ENCODE measurements around the gene PXK. TPM values are rescaled to one million over a fixed set of nuclear protein-coding genes. Genes with fewer than 3 reads are reported as not detected.

PXK gene
- total RNA-seq, 1 donor: 57.9 TPM

GRCh38 chr3:58474348-58474911 is 141.7 kb downstream of the PXK start:
- no peak for DNase-seq (ENCODE audit: low read depth)
- no peak overlapping the region for H3K4me3 ChIP-seq (ENCODE audit: low read depth, low read length)
- no peak for TF ChIP-seq CTCF (IDR thresholded peaks at IDR 0.05; ENCODE audit: insufficient read depth, low read depth, low read length)

GRCh38 chr3:58474967-58475578 is 142.4 kb downstream of the PXK start:
- no peak for TF ChIP-seq CTCF (IDR thresholded peaks at IDR 0.05; ENCODE audit: insufficient read depth, low read depth, low read length)
- H3K4me3 ChIP-seq (ENCODE audit: low read depth, low read length): no peak overlapping the region
- DNase-seq (ENCODE audit: low read depth): no peak

Small RNA genes lying within 50 kb of the gene (small RNA-seq; reads per million reads assigned to genes)
- not detected for gene AC098479.1

Other genes with a start within 250 kb of the PXK start
- gene DNASE1L3, start 121.9 kb upstream of the PXK start, total RNA-seq: not detected in 2 replicates
- gene ABHD6, start 95.1 kb upstream of the PXK start, total RNA-seq: 7.1 and 9.9 TPM in 2 replicates
- 14.5 and 16.0 TPM in 2 replicates for gene RPP14, start 26.6 kb upstream of the PXK start, total RNA-seq
- gene HTD2, start 26.4 kb upstream of the PXK start, total RNA-seq: 4.2 and 9.9 TPM in 2 replicates
- 102 and 114 TPM in 2 replicates for gene PDHB, start 100.9 kb downstream of the PXK start, total RNA-seq
- 8.1 and 10.4 TPM in 2 replicates for gene KCTD6, start 159.2 kb downstream of the PXK start, total RNA-seq
- gene ACOX2, start 204.3 kb downstream of the PXK start, total RNA-seq: 12.1 and 13.9 TPM in 2 replicates
- not detected in 2 replicates for gene FAM107A, start 244.5 kb downstream of the PXK start, total RNA-seq

Measured in fibroblast of villous mesenchyme (primary cell).